Smooth muscle cell (in vitro differentiated cells): ENCODE data around the gene TBC1D22B. TPM values are rescaled to one million over a fixed set of nuclear protein-coding genes. Genes with fewer than 3 reads are reported as not detected.

Source experiments
- DNase-seq: peaks from one replicate; lab custom pipeline; 2025; ENCODE audit not compliant: unreplicated experiment; lab: John Stamatoyannopoulos, UW
- H2AFZ ChIP-seq: fragments of 200-600 bp; sonication (generic); 2 replicates; pipeline ENCODE4 v1.6.0; 2016; ENCODE audit warnings: antibody characterized with exemption, low read depth, mild to moderate bottlenecking
- H3F3A ChIP-seq: fragments of 200-600 bp; sonication (generic); 2 replicates; pipeline ENCODE4 v1.6.0; 2017; ENCODE audit warnings: antibody characterized with exemption, low read depth
- H3K27ac ChIP-seq: fragments of 200-600 bp; sonication (generic); 2 replicates; pipeline ENCODE4 v1.5.1; 2016; ENCODE audit warnings: low read depth, mild to moderate bottlenecking
- H3K27me3 ChIP-seq: fragments of 200-600 bp; sonication (generic); 2 replicates; pipeline ENCODE4 v1.6.1; 2016; ENCODE audit warnings: low read depth, mild to moderate bottlenecking
- H3K36me3 ChIP-seq: fragments of 200-600 bp; sonication (generic); 2 replicates; pipeline ENCODE4 v1.5.1; 2016; ENCODE audit warnings: low read depth
- H3K4me1 ChIP-seq: fragments of 200-600 bp; sonication (generic); 2 replicates; pipeline ENCODE4 v1.5.1; 2016; ENCODE audit warnings: low read depth
- H3K4me2 ChIP-seq: fragments of 200-600 bp; sonication (generic); 2 replicates; pipeline ENCODE4 v1.6.0; 2016; ENCODE audit warnings: mild to moderate bottlenecking
- H3K4me3 ChIP-seq: fragments of 200-600 bp; sonication (generic); 2 replicates; pipeline ENCODE4 v1.5.1; 2016; ENCODE audit warnings: mild to moderate bottlenecking
- H3K79me2 ChIP-seq: fragments of 200-600 bp; sonication (generic); 2 replicates; pipeline ENCODE4 v1.6.0; 2016; ENCODE audit warnings: low read depth, mild to moderate bottlenecking
- H3K9ac ChIP-seq: fragments of 200-600 bp; sonication (generic); 2 replicates; pipeline ENCODE4 v1.6.0; 2016; ENCODE audit warnings: low read depth
- H3K9me3 ChIP-seq: fragments of 200-600 bp; sonication (generic); replicated peaks from 2 replicates; pipeline ENCODE4 v1.5.1; 2016; ENCODE audit warnings: low read depth
- H4K20me1 ChIP-seq: fragments of 200-600 bp; sonication (generic); 2 replicates; pipeline ENCODE4 v1.6.0; 2016; ENCODE audit warnings: low read depth
- WGBS: methylation state at CpG from one replicate; pipeline ENCODE4 v1.1.7; 2016; ENCODE audit warnings: low lambda C conversion rate; 5-methylcytosine and 5-hydroxymethylcytosine counted together
- polyA plus RNA-seq: library from polyadenylated mRNA; unstranded; fragments of >200 nt; fragmentation: Nextera tagmentation; extraction: Ambion mirVana; gene quantifications from 2 replicates; pipeline ENCODE4 v1.2.1, GENCODE V29; 2016
- total RNA-seq: library from RNA; depleted of rRNA; stranded (reverse); fragments of >200 nt; gene quantifications from 2 replicates; pipeline ENCODE4 v1.2.3, GENCODE V29; 2014
- TF ChIP-seq, protein P1 (sequence below): fragments of 200-600 bp; sonication (generic); IDR thresholded peaks from 2 replicates; pipeline ENCODE4 v1.5.1; 2017; ENCODE audit warnings: borderline replicate concordance, mild to moderate bottlenecking, antibody characterized with exemption; ENCODE audit not compliant: insufficient read depth, poor library complexity, severe bottlenecking

Gene TBC1D22B
- total and polyA plus RNA-seq, 2 experiments from 2014 or later: 5.6 to 7.2 TPM

GRCh38 chr6:37261198-37261597, 3.6 kb downstream of the TBC1D22B start:
- Histone ChIP-seq H3K36me3 (no peaks in the 10 kb centered on the region), H3K9me3 (no peaks in the 10 kb centered on the region), H3K4me1 (no peaks in the 10 kb centered on the region), H3K9ac (no peak overlapping the region), H3K4me3 (no peak overlapping the region), H3K27ac (no peak overlapping the region), H2AFZ (no peak overlapping the region), H3K79me2 (peaks cover 70% of the 10 kb centered on the region), H3K27me3 (no peaks in the 10 kb centered on the region), H3K4me2 (no peak overlapping the region), H4K20me1 (peaks cover 42% of the 10 kb centered on the region), H3F3A (no peaks in the 10 kb centered on the region)
- 97% methylated on average over 5 of the region's 5 CpGs for WGBS
- TF ChIP-seq, protein P1, sequence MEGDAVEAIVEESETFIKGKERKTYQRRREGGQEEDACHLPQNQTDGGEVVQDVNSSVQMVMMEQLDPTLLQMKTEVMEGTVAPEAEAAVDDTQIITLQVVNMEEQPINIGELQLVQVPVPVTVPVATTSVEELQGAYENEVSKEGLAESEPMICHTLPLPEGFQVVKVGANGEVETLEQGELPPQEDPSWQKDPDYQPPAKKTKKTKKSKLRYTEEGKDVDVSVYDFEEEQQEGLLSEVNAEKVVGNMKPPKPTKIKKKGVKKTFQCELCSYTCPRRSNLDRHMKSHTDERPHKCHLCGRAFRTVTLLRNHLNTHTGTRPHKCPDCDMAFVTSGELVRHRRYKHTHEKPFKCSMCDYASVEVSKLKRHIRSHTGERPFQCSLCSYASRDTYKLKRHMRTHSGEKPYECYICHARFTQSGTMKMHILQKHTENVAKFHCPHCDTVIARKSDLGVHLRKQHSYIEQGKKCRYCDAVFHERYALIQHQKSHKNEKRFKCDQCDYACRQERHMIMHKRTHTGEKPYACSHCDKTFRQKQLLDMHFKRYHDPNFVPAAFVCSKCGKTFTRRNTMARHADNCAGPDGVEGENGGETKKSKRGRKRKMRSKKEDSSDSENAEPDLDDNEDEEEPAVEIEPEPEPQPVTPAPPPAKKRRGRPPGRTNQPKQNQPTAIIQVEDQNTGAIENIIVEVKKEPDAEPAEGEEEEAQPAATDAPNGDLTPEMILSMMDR: no peak
- no peak for DNase-seq

- H3K9ac ChIP-seq: no peak overlapping the region
- H3K27me3 ChIP-seq: no peaks in the 10 kb centered on the region
- WGBS: 82% methylated on average over 8 of the region's 8 CpGs
These were observed 5.0 kb downstream of the TBC1D22B start for GRCh38 chr6:37262446-37263026.

GRCh38 chr6:37265001-37265400, 7.4 kb downstream of the TBC1D22B start:
- 75% methylated on average over 2 of the region's 2 CpGs for WGBS
- no peak overlapping the region for H3K9ac ChIP-seq

More at GRCh38 chr6:37262446-37263026, 5.0 kb downstream of the TBC1D22B start:
- H3K36me3 ChIP-seq: no peaks in the 10 kb centered on the region
- H3K79me2 ChIP-seq: peaks cover 70% of the 10 kb centered on the region
- H3K4me1 ChIP-seq: no peaks in the 10 kb centered on the region
- H3K9me3 ChIP-seq: no peaks in the 10 kb centered on the region
- H2AFZ ChIP-seq: no peak overlapping the region
- H3F3A ChIP-seq: no peaks in the 10 kb centered on the region
- no peak overlapping the region for H3K27ac ChIP-seq
- H3K4me2 ChIP-seq: no peak overlapping the region
- peaks cover 47% of the 10 kb centered on the region for H4K20me1 ChIP-seq
- H3K4me3 ChIP-seq: no peak overlapping the region
- TF ChIP-seq, protein P1: no peak
- DNase-seq: no peak

More at GRCh38 chr6:37265001-37265400, 7.4 kb downstream of the TBC1D22B start:
- peaks cover 68% of the 10 kb centered on the region for H4K20me1 ChIP-seq
- H3K4me2 ChIP-seq: no peak overlapping the region
- no peak overlapping the region for H3K4me3 ChIP-seq
- H3K79me2 ChIP-seq: peaks cover 51% of the 10 kb centered on the region
- TF ChIP-seq, protein P1: no peak
- no peaks in the 10 kb centered on the region for H3K27me3 ChIP-seq
- no peak for DNase-seq
- H3K36me3 ChIP-seq: peaks cover 5% of the 10 kb centered on the region
- no peaks in the 10 kb centered on the region for H3K4me1 ChIP-seq
- no peak overlapping the region for H2AFZ ChIP-seq
- no peak overlapping the region for H3K27ac ChIP-seq
- no peaks in the 10 kb centered on the region for H3F3A ChIP-seq
- H3K9me3 ChIP-seq: no peaks in the 10 kb centered on the region
